GM12874 (cell line): ENCODE data around the gene NDOR1.

Experiments used
- CTCF ChIP-seq: IDR thresholded peaks from 2 replicates; pipeline ENCODE4 v1.5.1; 2011; ENCODE audit warnings: low read depth, mild to moderate bottlenecking, control low read depth, low read length, moderate library complexity; ENCODE audit not compliant: insufficient read depth

The NDOR1 gene

GRCh38 chr9:137243626-137244485, 38.4 kb downstream of the NDOR1 start:
- TF ChIP-seq CTCF = no peak

- TF ChIP-seq CTCF = no peak
Observed at GRCh38 chr9:137244486-137245449, 39.3 kb downstream of the NDOR1 start.

- no peak for TF ChIP-seq CTCF
Observed at GRCh38 chr9:137245450-137246421, 40.2 kb downstream of the NDOR1 start.

GRCh38 chr9:137247135-137247915, 41.8 kb downstream of the NDOR1 start:
- no peak for TF ChIP-seq CTCF

GRCh38 chr9:137247916-137248175, 42.3 kb downstream of the NDOR1 start:
- no peak for TF ChIP-seq CTCF

GRCh38 chr9:137250329-137251193, 45.1 kb downstream of the NDOR1 start:
- no peak for TF ChIP-seq CTCF
